Astrocyte (in vitro differentiated cells and primary cell): ENCODE data around the gene APBB2.

Source experiments
- CTCF ChIP-seq: IDR thresholded peaks from 2 replicates; pipeline ENCODE4 v1.5.1; 2011; ENCODE audit warnings: low read depth, mild to moderate bottlenecking, inconsistent platforms, low read length, moderate library complexity; ENCODE audit not compliant: insufficient read depth
- EZH2 ChIP-seq: IDR thresholded peaks from 2 replicates; pipeline ENCODE4 v1.6.1; 2012; ENCODE audit warnings: mild to moderate bottlenecking, low read length, inconsistent platforms; ENCODE audit not compliant: insufficient read depth

- no peak for TF ChIP-seq CTCF
- no peak for TF ChIP-seq EZH2
Measured at GRCh38 chr4:41197996-41198395, 16.3 kb downstream of the APBB2 start.
